Measurements from ENCODE around the gene TCN2.

TCN2 gene

GRCh38 chr22:30636226-30637077, 29.5 kb downstream of the TCN2 start:
- Histone ChIP-seq H3K9ac (ENCODE audit: low read length) (peak overlapping the region; percentile 76), H3K27ac (ENCODE audit: low read depth, low read length) (peak overlapping the region; percentile 82), H3K27me3 (ENCODE audit: control insufficient read depth in 1 of 2, insufficient read depth in 2 of 2, low read length in 2 of 2) (no peaks in the 10 kb centered on the region), H3K36me3 (ENCODE audit: insufficient read depth, low read length) (no peaks in the 10 kb centered on the region), H3K4me3 (ENCODE audit: low read depth in 1 of 2, low read length in 2 of 2) (peak overlapping the region; percentile 93 to 94), H3K9me3 (ENCODE audit: low read length) (no peaks in the 10 kb centered on the region), H3K4me1 (ENCODE audit: insufficient read depth, low read length) (peaks cover 26% of the 10 kb centered on the region)

DNA sequence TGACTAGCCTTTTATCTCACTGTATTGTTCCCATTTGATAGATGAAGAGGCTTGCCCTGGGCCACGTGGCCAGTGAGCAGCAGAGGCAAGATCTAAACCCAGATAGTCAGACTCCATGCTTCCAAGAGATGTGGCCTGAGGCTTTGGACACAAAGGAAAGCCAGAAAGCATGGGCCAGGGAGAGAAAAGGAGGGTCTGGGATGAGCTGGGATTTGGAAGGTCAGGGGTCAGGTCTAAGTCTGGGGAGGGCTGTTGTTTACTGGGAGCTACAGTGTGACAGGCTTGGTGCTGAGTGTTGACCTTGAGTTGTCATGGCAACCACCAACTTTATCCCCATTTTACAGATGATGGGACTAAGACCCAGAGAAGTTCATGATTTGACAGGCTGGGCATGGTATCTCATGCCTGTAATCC, 30.7 kb downstream of the TCN2 start:
- H3K27me3 ChIP-seq (ENCODE audit: control insufficient read depth in 1 of 2, insufficient read depth in 2 of 2, low read length in 2 of 2): no peaks in the 10 kb centered on the region
- H3K9me3 ChIP-seq (ENCODE audit: low read length): no peaks in the 10 kb centered on the region
- H3K9ac ChIP-seq (ENCODE audit: low read length): no peak overlapping the region
- H3K27ac ChIP-seq (ENCODE audit: low read depth, low read length): no peak overlapping the region
- H3K4me3 ChIP-seq (ENCODE audit: low read depth in 1 of 2, low read length in 2 of 2): peak overlapping the region in 1 of 2 donors; percentile 94
- H3K4me1 ChIP-seq (ENCODE audit: insufficient read depth, low read length): peaks cover 26% of the 10 kb centered on the region
- H3K36me3 ChIP-seq (ENCODE audit: insufficient read depth, low read length): no peaks in the 10 kb centered on the region

DNA sequence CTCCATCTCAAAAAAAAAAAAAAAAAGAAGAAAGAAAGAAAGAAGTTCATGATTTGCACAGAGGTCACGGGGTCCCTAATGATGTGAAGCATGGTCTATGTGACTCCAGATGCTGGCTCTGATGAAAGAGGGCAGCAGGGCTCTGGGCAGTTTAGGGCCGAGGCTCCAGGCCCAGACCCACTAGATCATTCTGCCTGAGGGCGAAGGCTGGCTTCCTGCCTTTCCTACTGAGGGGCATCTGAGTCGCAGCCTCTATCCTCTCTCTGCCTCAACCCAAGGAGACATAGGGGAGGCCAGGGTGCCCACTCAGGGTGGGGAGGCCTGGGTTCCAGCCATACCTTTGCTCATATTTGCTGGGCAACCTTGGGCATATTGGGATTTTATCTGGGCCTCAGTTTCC, 33.4 kb downstream of the TCN2 start:
- no peak overlapping the region for H3K9ac ChIP-seq (ENCODE audit: low read length)

DNA sequence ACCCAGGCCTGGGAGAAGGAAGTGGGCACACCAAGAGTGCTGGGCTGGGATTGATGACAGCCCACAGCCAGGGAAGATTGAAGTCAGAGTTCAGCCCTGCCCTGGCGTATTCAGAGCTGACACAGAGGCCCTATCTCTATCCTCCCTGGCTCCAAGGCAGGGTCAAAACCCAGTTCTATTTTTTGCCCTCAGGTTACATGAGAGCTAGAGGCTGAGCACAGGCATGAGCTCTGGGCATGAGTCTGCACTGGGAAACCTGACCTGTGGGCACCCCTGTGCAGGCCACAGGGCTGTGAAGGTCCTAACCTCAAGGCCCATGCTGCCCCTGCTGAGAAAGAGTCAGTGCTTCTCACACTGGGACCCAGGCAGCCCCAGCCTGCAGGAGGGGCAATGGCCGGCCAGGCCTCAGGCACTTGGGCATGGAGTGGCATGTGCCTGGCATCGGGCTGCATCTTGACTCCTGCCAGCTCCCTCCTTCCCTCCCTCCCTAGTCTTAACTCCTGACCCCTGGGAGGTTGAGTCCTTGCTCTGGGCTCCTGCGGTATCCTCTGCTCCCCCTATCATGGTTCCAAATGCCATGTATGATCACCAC, 34.0 kb downstream of the TCN2 start:
- H3K4me3 ChIP-seq (ENCODE audit: low read depth in 1 of 2, low read length in 2 of 2): no peak overlapping the region
- H3K27ac ChIP-seq (ENCODE audit: low read depth, low read length): no peak overlapping the region
- no peaks in the 10 kb centered on the region for H3K36me3 ChIP-seq (ENCODE audit: insufficient read depth, low read length)
- H3K9me3 ChIP-seq (ENCODE audit: low read length): no peaks in the 10 kb centered on the region
- no peaks in the 10 kb centered on the region for H3K27me3 ChIP-seq (ENCODE audit: control insufficient read depth in 1 of 2, insufficient read depth in 2 of 2, low read length in 2 of 2)
- H3K9ac ChIP-seq (ENCODE audit: low read length): no peak overlapping the region
- peaks cover 18% of the 10 kb centered on the region for H3K4me1 ChIP-seq (ENCODE audit: insufficient read depth, low read length)

More for the DNA sequence above, 33.4 kb downstream of the TCN2 start:
- no peaks in the 10 kb centered on the region for H3K9me3 ChIP-seq (ENCODE audit: low read length)
- no peaks in the 10 kb centered on the region for H3K36me3 ChIP-seq (ENCODE audit: insufficient read depth, low read length)
- no peak overlapping the region for H3K4me3 ChIP-seq (ENCODE audit: low read depth in 1 of 2, low read length in 2 of 2)
- peaks cover 18% of the 10 kb centered on the region for H3K4me1 ChIP-seq (ENCODE audit: insufficient read depth, low read length)
- no peak overlapping the region for H3K27ac ChIP-seq (ENCODE audit: low read depth, low read length)
- no peaks in the 10 kb centered on the region for H3K27me3 ChIP-seq (ENCODE audit: control insufficient read depth in 1 of 2, insufficient read depth in 2 of 2, low read length in 2 of 2)

DNA sequence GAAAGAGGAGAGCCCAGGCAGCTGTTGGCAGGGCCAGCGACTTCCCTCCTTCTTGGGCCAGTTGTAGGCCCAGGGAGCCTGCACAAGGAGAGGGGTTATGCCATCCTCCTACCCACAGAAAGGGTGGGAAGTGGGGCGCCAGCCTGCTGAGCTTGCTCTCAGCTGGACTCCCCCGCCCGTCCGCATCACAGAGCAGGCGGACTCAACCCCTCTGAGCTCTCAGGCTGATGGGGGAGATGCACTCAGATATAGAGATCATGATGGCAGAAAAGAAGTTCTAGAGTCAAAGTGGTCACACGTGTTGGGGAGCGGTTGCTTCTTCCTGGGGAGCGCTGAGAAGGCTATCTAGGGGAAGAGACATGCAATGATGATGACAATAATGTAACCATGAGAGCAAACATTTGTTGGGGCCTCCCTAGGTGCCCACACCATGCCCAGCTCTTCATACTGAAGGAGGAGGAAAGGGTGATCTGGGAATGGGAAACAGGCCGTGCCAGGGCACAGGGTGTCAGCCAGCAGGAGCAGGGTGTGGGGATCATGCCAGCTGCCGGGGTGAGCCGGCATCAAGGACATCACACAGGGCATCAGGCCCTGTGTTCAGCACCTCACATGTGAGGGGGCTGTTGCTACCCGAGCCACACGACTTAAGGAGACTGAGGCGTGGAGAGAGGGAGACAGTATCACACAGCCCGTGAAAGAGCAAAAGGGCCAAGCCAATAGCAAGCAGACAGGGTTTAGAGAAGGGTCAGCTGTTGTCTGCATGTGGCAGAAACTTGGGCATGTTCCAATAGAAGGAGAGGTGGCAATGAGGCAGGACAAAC, 36.3 kb downstream of the TCN2 start:
- no peaks in the 10 kb centered on the region for H3K36me3 ChIP-seq (ENCODE audit: insufficient read depth, low read length)
- H3K27me3 ChIP-seq (ENCODE audit: control insufficient read depth in 1 of 2, insufficient read depth in 2 of 2, low read length in 2 of 2): no peaks in the 10 kb centered on the region
- H3K9ac ChIP-seq (ENCODE audit: low read length): no peak overlapping the region
- H3K27ac ChIP-seq (ENCODE audit: low read depth, low read length): no peak overlapping the region
- no peaks in the 10 kb centered on the region for H3K9me3 ChIP-seq (ENCODE audit: low read length)
- H3K4me3 ChIP-seq (ENCODE audit: low read depth in 1 of 2, low read length in 2 of 2): no peak overlapping the region
- H3K4me1 ChIP-seq (ENCODE audit: insufficient read depth, low read length): no peaks in the 10 kb centered on the region

DNA sequence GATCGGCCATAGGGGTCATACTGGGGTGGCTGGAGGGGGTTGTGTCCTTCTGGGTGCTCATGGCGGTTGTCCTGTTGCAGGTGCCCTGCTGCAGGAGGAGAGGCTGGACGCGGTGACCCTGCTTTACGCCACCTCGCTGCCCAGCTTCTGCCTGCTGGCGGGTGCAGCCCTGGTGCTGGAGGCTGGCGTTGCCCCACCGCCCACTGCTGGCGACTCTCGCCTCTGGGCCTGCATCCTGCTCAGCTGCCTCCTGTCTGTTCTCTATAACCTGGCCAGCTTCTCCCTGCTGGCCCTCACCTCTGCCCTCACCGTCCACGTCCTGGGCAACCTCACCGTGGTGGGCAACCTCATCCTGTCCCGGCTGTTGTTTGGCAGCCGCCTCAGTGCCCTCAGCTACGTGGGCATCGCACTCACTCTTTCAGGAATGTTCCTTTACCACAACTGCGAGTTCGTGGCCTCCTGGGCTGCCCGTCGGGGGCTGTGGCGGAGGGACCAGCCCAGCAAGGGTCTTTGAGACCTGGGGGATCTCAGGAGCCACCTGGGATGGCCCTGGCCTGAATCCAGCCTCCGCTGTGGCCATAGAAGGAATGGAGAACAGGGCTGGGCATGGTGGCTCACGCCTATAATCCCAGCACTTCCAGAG, 39.7 kb downstream of the TCN2 start:
- Histone ChIP-seq H3K36me3 (ENCODE audit: insufficient read depth, low read length) (no peaks in the 10 kb centered on the region), H3K9ac (ENCODE audit: low read length) (no peak overlapping the region), H3K4me1 (ENCODE audit: insufficient read depth, low read length) (no peaks in the 10 kb centered on the region), H3K9me3 (ENCODE audit: low read length) (no peaks in the 10 kb centered on the region), H3K27ac (ENCODE audit: low read depth, low read length) (no peak overlapping the region), H3K27me3 (ENCODE audit: control insufficient read depth in 1 of 2, insufficient read depth in 2 of 2, low read length in 2 of 2) (no peaks in the 10 kb centered on the region), H3K4me3 (ENCODE audit: low read depth in 1 of 2, low read length in 2 of 2) (no peak overlapping the region)

DNA sequence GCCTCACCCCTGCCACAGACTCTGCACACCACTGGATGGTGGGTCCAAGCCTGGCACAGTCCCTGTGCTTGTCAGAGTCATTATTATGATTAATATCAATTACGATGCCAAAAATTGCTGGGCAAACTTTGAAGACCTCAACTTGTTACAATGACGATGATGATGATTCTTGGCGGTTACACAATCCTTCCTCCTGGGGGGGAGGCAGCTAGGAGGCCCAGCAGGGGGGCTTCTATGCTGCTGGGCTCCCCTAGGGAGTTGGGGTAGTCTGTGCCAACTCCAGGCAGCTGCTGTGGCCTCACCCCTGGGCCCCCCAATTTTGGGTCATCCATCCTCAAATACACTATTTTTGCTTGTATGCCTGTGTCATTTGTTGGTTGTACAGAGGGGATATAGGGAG, 40.6 kb downstream of the TCN2 start:
- no peaks in the 10 kb centered on the region for H3K36me3 ChIP-seq (ENCODE audit: insufficient read depth, low read length)
- no peaks in the 10 kb centered on the region for H3K27me3 ChIP-seq (ENCODE audit: control insufficient read depth in 1 of 2, insufficient read depth in 2 of 2, low read length in 2 of 2)
- no peak overlapping the region for H3K9ac ChIP-seq (ENCODE audit: low read length)
- no peak overlapping the region for H3K27ac ChIP-seq (ENCODE audit: low read depth, low read length)
- no peaks in the 10 kb centered on the region for H3K4me1 ChIP-seq (ENCODE audit: insufficient read depth, low read length)
- H3K4me3 ChIP-seq (ENCODE audit: low read depth in 1 of 2, low read length in 2 of 2): no peak overlapping the region
- no peaks in the 10 kb centered on the region for H3K9me3 ChIP-seq (ENCODE audit: low read length)

- no peak overlapping the region for H3K9ac ChIP-seq (ENCODE audit: low read length)
- no peaks in the 10 kb centered on the region for H3K27me3 ChIP-seq (ENCODE audit: control insufficient read depth in 1 of 2, insufficient read depth in 2 of 2, low read length in 2 of 2)
- H3K36me3 ChIP-seq (ENCODE audit: insufficient read depth, low read length): no peaks in the 10 kb centered on the region
- no peaks in the 10 kb centered on the region for H3K4me1 ChIP-seq (ENCODE audit: insufficient read depth, low read length)
- H3K27ac ChIP-seq (ENCODE audit: low read depth, low read length): no peak overlapping the region
- no peaks in the 10 kb centered on the region for H3K9me3 ChIP-seq (ENCODE audit: low read length)
- H3K4me3 ChIP-seq (ENCODE audit: low read depth in 1 of 2, low read length in 2 of 2): no peak overlapping the region
Measured at GRCh38 chr22:30648825-30649224, 41.9 kb downstream of the TCN2 start.

GRCh38 chr22:30649430-30650007, 42.5 kb downstream of the TCN2 start:
- Histone ChIP-seq H3K36me3 (ENCODE audit: insufficient read depth, low read length) (no peaks in the 10 kb centered on the region), H3K4me3 (ENCODE audit: low read depth in 1 of 2, low read length in 2 of 2) (no peak overlapping the region), H3K27ac (ENCODE audit: low read depth, low read length) (no peak overlapping the region), H3K27me3 (ENCODE audit: control insufficient read depth in 1 of 2, insufficient read depth in 2 of 2, low read length in 2 of 2) (no peaks in the 10 kb centered on the region), H3K9me3 (ENCODE audit: low read length) (no peaks in the 10 kb centered on the region), H3K4me1 (ENCODE audit: insufficient read depth, low read length) (no peaks in the 10 kb centered on the region), H3K9ac (ENCODE audit: low read length) (no peak overlapping the region)

DNA sequence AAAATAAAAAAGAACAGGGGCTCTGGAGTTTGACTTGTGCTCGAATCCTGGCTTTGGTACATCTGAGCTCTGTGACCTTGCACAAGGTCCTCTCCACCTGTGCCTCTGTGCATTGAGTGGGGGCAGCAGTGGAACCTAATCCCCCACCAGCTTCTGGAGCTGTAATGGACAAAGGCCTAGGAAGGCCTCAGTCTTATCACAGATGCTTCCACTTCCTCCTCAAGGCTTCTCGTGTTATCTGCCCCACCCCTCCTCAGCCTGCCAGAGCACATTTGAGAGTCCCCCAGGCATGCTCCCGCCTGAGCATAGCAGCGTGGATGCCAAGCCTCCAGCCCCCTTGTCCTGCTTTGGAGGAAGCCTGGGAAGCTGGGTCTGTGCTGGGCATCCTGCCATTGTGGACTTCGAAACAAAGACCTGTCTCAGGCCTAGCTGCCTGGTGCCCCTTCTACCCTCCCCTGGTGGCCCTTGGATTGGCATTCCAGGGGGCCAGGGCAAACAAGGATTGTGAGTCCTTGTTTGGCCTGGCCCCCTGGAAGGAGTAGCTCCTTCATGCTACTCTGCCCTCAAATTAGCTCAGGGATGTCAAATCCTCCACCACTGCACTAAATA, 43.6 kb downstream of the TCN2 start:
- H3K27ac ChIP-seq (ENCODE audit: low read depth, low read length): no peak overlapping the region

More for the DNA sequence above, 43.6 kb downstream of the TCN2 start:
- Histone ChIP-seq H3K9ac (ENCODE audit: low read length) (no peak overlapping the region), H3K9me3 (ENCODE audit: low read length) (no peaks in the 10 kb centered on the region), H3K27me3 (ENCODE audit: control insufficient read depth in 1 of 2, insufficient read depth in 2 of 2, low read length in 2 of 2) (no peaks in the 10 kb centered on the region), H3K36me3 (ENCODE audit: insufficient read depth, low read length) (no peaks in the 10 kb centered on the region), H3K4me3 (ENCODE audit: low read depth in 1 of 2, low read length in 2 of 2) (no peak overlapping the region), H3K4me1 (ENCODE audit: insufficient read depth, low read length) (no peaks in the 10 kb centered on the region)
